Endothelial cell of umbilical vein (primary cell): ENCODE data around the gene FRMD4A. TPM values are rescaled to one million over a fixed set of nuclear protein-coding genes. Genes with fewer than 3 reads are reported as not detected.

Experiments used
- BruUV-seq: library from RNA; stranded (reverse); fragments of 400-500 nt; replicated peaks from 2 replicates; lab custom pipeline; 2021; lab: Mats Ljungman, UMichigan
- CTCF ChIA-PET: fragments of 300-600, 350-600 bp; sonication (Branson Sonifier 250); formaldehyde crosslinking; loops from one replicate; lab custom pipeline; 2021; ENCODE audit warnings: antibody characterized with exemption, inconsistent platforms; lab: Charles Lee
- POLR2A ChIA-PET: fragments of 300-600, 350-600 bp; sonication (Branson Sonifier 250); formaldehyde crosslinking; loops from one replicate; lab custom pipeline; 2021; ENCODE audit warnings: antibody characterized with exemption, inconsistent platforms; lab: Charles Lee
- DNase-seq: peaks from one replicate; pipeline ENCODE4 v3.0.0-alpha.2; 2011; ENCODE audit warnings: low read depth, low spot score
- FAIRE-seq: peaks from 2 replicates; lab custom pipeline; 2011; peaks lifted over from hg19 to GRCh38; lab: Jason Lieb, UNC
- H2AFZ ChIP-seq: 2 replicates; pipeline ENCODE4 v1.6.0; 2012; ENCODE audit warnings: low read depth, low read length, control low read depth, inconsistent platforms
- H3K27ac ChIP-seq: 2 replicates; pipeline ENCODE4 v1.5.1; 2011; ENCODE audit warnings: low read depth, mild to moderate bottlenecking, control low read depth, low read length, moderate library complexity; ENCODE audit not compliant: insufficient read depth
- H3K27me3 ChIP-seq, 2 experiments: 2 replicates each; pipeline versions ENCODE4 v1.6.0 to v1.6.1; 2011; ENCODE audit warnings: low read length in 2 of 2, mixed read lengths in 1 of 2; ENCODE audit not compliant: control insufficient read depth in 2 of 2, insufficient read depth in 2 of 2
- H3K36me3 ChIP-seq, 2 experiments: 2 replicates in 1 of 2; 3 replicates in 1 of 2; pipeline ENCODE4 v1.5.1; 2011; ENCODE audit warnings: low read length in 2 of 2, mild to moderate bottlenecking in 1 of 2, moderate library complexity in 1 of 2; ENCODE audit not compliant: control insufficient read depth in 2 of 2, insufficient read depth in 2 of 2; ENCODE audit errors: extremely low read depth in 1 of 2
- H3K4me1 ChIP-seq: 3 replicates; pipeline ENCODE4 v1.5.1; 2011; ENCODE audit warnings: mild to moderate bottlenecking, low read length; ENCODE audit not compliant: control insufficient read depth, insufficient read depth; ENCODE audit errors: extremely low read depth
- H3K4me2 ChIP-seq: 2 replicates; pipeline ENCODE4 v1.6.1; 2011; ENCODE audit warnings: low read length, control low read depth, mixed read lengths; ENCODE audit not compliant: insufficient read depth
- H3K4me3 ChIP-seq, 3 experiments: fragments of 200-600 bp in 1 of 3; sonication (generic), shearing (Covaris generic) in 1 of 3; replicated peaks in 1 of 3; 2 replicates each; pipeline ENCODE4 v1.5.1; 2011 to 2016; ENCODE audit warnings: control low read depth in 3 of 3, low read length in 3 of 3, mild to moderate bottlenecking in 2 of 3, inconsistent platforms in 1 of 3, low read depth in 1 of 3, moderate library complexity in 1 of 3; ENCODE audit not compliant: insufficient read depth in 1 of 3
- H3K79me2 ChIP-seq: 2 replicates; pipeline ENCODE4 v1.6.0; 2012; ENCODE audit warnings: low read length, inconsistent platforms; ENCODE audit not compliant: control insufficient read depth, insufficient read depth
- H3K9ac ChIP-seq: replicated peaks from 2 replicates; pipeline ENCODE3; 2011; ENCODE audit warnings: low read length, control low read depth; ENCODE audit not compliant: insufficient read depth; ENCODE audit errors: extremely low read depth
- H3K9me1 ChIP-seq: replicated peaks from 3 replicates; pipeline ENCODE4 v1.6.0; 2011; ENCODE audit warnings: mild to moderate bottlenecking, low read length; ENCODE audit not compliant: control insufficient read depth, insufficient read depth; ENCODE audit errors: extremely low read depth
- H3K9me3 ChIP-seq: replicated peaks from 2 replicates; pipeline ENCODE4 v1.5.1; 2012; ENCODE audit warnings: low read length, inconsistent platforms; ENCODE audit not compliant: control insufficient read depth, insufficient read depth
- H4K20me1 ChIP-seq: replicated peaks from 2 replicates; pipeline ENCODE3; 2011; ENCODE audit warnings: mild to moderate bottlenecking, low read length; ENCODE audit not compliant: control insufficient read depth, insufficient read depth; ENCODE audit errors: extremely low read depth
- EZH2 ChIP-seq: IDR thresholded peaks from 2 replicates; pipeline ENCODE4 v1.6.1; 2012; ENCODE audit warnings: borderline replicate concordance, low read depth, mild to moderate bottlenecking, moderate library complexity, low read length, inconsistent platforms; ENCODE audit not compliant: severe bottlenecking
- FOS ChIP-seq: IDR thresholded peaks from 2 replicates; pipeline ENCODE4 v1.6.1; 2011; ENCODE audit warnings: mild to moderate bottlenecking, low read length, moderate library complexity, borderline replicate concordance; ENCODE audit not compliant: insufficient read depth
- GATA2 ChIP-seq: IDR thresholded peaks from 2 replicates; pipeline ENCODE4 v1.7.0; 2011; ENCODE audit warnings: low read depth, mild to moderate bottlenecking, moderate library complexity, mixed read lengths, low read length; ENCODE audit not compliant: insufficient read length, insufficient read depth
- JUN ChIP-seq: IDR thresholded peaks from 2 replicates; pipeline ENCODE4 v1.6.1; 2011; ENCODE audit warnings: borderline replicate concordance, low read depth; ENCODE audit not compliant: insufficient read length, insufficient read depth
- MYC ChIP-seq: IDR thresholded peaks from one replicate; pipeline ENCODE4 v1.6.1; 2011; ENCODE audit warnings: mild to moderate bottlenecking, low read depth, low read length
- POLR2A ChIP-seq: IDR thresholded peaks from 2 replicates; pipeline ENCODE4 v1.6.1; 2012; ENCODE audit warnings: low read depth, mild to moderate bottlenecking, control low read depth, low read length
- POLR2AphosphoS5 ChIP-seq: IDR thresholded peaks from 2 replicates; pipeline ENCODE4 v1.6.1; 2012; ENCODE audit warnings: low read depth, mild to moderate bottlenecking, control low read depth, low read length, moderate library complexity; ENCODE audit not compliant: insufficient read depth
- dilution Hi-C: fragments of 300-500 bp; cut with MboI; formaldehyde crosslinking; loops from one replicate; pipeline ENCODE4 v1.15.0; 2019; ENCODE audit warnings: low sequenced_read_pairs; ENCODE audit not compliant: extremely low pct_ligation_motif_present
- intact Hi-C: fragments of 100-400 bp; cut with micrococcal nuclease; formaldehyde crosslinking; loops from one replicate; pipeline ENCODE4 v1.10.0; 2022
- polyA plus RNA-seq, 4 experiments: library from polyadenylated mRNA; depleted of rRNA in 3 of 4; stranded (reverse) in 3 of 4; unstranded in 1 of 4; fragments of >200 nt; gene quantifications; 2 replicates each; pipeline versions ENCODE4 v1.2.1 to v1.2.3, GENCODE V29; 2011 to 2012; ENCODE audit warnings: missing spikeins in 1 of 4
- total RNA-seq: library from RNA; stranded (reverse); gene quantifications from 2 replicates; pipeline ENCODE4 v1.2.3, GENCODE V29; 2021
- TF ChIP-seq, protein P1 (sequence below): IDR thresholded peaks from 2 replicates; pipeline ENCODE4 v1.6.1; 2011; ENCODE audit not compliant: insufficient read depth, insufficient read length
- TF ChIP-seq, protein P2 (sequence below), 2 donors: IDR thresholded peaks; 1 replicate in 1 of 2; 2 replicates in 1 of 2; pipeline ENCODE4 v1.5.1; 2011; ENCODE audit warnings: low read length in 2 of 2, mild to moderate bottlenecking in 2 of 2, moderate library complexity in 2 of 2, control low read depth in 1 of 2, inconsistent platforms in 1 of 2, low read depth in 1 of 2; ENCODE audit not compliant: insufficient read depth in 1 of 2; ENCODE audit errors: extremely low read depth in 1 of 2

The FRMD4A gene
- total and polyA plus RNA-seq, 2 donors (not counting 3 experiments of a cell fraction or from before 2014, with no cell fraction given) = 123 to 148 TPM

DNA sequence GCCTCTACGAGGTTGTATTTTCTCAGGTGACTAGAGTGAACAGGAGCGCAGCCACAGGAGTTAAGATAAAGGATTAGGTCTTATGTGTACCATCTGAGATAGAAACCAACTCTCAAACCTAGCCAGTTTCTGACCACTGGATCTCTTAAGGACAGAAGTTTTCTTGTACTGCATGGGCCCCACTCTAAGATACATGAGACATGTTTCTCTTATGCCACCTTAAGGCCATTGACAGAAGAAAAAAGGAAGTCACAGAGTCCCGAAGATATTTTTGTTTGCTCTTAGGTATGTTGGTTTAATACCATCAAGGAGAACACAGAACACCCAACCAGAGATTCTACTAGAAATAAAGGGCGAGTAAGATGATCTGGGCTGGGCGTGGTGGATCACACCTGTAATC lies 335.8 kb downstream of the FRMD4A start:
- Histone ChIP-seq H3K9ac (no peak overlapping the region), H3K27ac (no peak overlapping the region), H2AFZ (no peak overlapping the region), H3K4me3 (no peak overlapping the region), H4K20me1 (no peaks in the 10 kb centered on the region), H3K36me3 (no peaks in the 10 kb centered on the region), H3K4me2 (no peak overlapping the region), H3K79me2 (peaks cover 3% of the 10 kb centered on the region), H3K4me1 (peaks cover 54% of the 10 kb centered on the region), H3K9me1 (no peaks in the 10 kb centered on the region), H3K9me3 (no peaks in the 10 kb centered on the region), H3K27me3 (no peaks in the 10 kb centered on the region)
- TF ChIP-seq POLR2AphosphoS5 (no peak), FOS (no peak), GATA2 (no peak), JUN (no peak), POLR2A (no peak), MYC (no peak), EZH2 (no peak)
- TF ChIP-seq, protein P1, sequence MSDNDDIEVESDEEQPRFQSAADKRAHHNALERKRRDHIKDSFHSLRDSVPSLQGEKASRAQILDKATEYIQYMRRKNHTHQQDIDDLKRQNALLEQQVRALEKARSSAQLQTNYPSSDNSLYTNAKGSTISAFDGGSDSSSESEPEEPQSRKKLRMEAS = no peak
- TF ChIP-seq, protein P2, sequence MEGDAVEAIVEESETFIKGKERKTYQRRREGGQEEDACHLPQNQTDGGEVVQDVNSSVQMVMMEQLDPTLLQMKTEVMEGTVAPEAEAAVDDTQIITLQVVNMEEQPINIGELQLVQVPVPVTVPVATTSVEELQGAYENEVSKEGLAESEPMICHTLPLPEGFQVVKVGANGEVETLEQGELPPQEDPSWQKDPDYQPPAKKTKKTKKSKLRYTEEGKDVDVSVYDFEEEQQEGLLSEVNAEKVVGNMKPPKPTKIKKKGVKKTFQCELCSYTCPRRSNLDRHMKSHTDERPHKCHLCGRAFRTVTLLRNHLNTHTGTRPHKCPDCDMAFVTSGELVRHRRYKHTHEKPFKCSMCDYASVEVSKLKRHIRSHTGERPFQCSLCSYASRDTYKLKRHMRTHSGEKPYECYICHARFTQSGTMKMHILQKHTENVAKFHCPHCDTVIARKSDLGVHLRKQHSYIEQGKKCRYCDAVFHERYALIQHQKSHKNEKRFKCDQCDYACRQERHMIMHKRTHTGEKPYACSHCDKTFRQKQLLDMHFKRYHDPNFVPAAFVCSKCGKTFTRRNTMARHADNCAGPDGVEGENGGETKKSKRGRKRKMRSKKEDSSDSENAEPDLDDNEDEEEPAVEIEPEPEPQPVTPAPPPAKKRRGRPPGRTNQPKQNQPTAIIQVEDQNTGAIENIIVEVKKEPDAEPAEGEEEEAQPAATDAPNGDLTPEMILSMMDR (IDR thresholded peaks at IDR 0.05; ENCODE audit: extremely low read depth in 1 of 2, insufficient read depth in 1 of 2, low read depth in 1 of 2, low read length in 2 of 2) = no peak
- CTCF ChIA-PET = interaction anchor here (2.5 kb wide), 1 partner anchor 99 kb away, joined by 9 read pairs; no protein-coding TSS in a partner anchor
- dilution Hi-C loops (no loop called here), intact Hi-C loops (no loop called here)
- BruUV-seq = no TSS peak
- no peak for FAIRE-seq
- DNase-seq = no peak
- POLR2A ChIA-PET = no interaction called here
